ENCODE results near the gene EFCAB7. TPM values are rescaled to one million over a fixed set of nuclear protein-coding genes. Genes with fewer than 3 reads are reported as not detected.
"Not testable (repeated sequence)": the region's sequence is repeated elsewhere in the genome, so short reads cannot be mapped to it uniquely, and the experiment has no call there.

EFCAB7 gene
- total RNA-seq, 1 donor from 2014 or later = 4.7 TPM

- Mint-ChIP-seq H3K4me3 (ENCODE audit: unreplicated experiment) (no peak overlapping the region), H3K27ac (ENCODE audit: unreplicated experiment) (no peak overlapping the region), H3K9me3 (ENCODE audit: unreplicated experiment) (no peaks in the 10 kb centered on the region), H3K4me1 (ENCODE audit: unreplicated experiment) (no peaks in the 10 kb centered on the region), H3K36me3 (ENCODE audit: low read depth, unreplicated experiment) (no peaks in the 10 kb centered on the region), H3K27me3 (ENCODE audit: unreplicated experiment) (no peaks in the 10 kb centered on the region)
- peak; percentile 59 for DNase-seq (ENCODE audit: low spot score)
- TF ChIP-seq CTCF (IDR thresholded peaks at IDR 0.05; ENCODE audit: unreplicated experiment) = peak; percentile 73
Measured at GRCh38 chr1:63557365-63557987, 34.2 kb downstream of the EFCAB7 start.

GRCh38 chr1:63559357-63559756, 36.0 kb downstream of the EFCAB7 start:
- no peaks in the 10 kb centered on the region for H3K36me3 Mint-ChIP-seq (ENCODE audit: low read depth, unreplicated experiment)
- no peak for DNase-seq (ENCODE audit: low spot score)
- H3K4me1 Mint-ChIP-seq (ENCODE audit: unreplicated experiment) = no peaks in the 10 kb centered on the region
- no peak overlapping the region for H3K4me3 Mint-ChIP-seq (ENCODE audit: unreplicated experiment)
- no peak overlapping the region for H3K27ac Mint-ChIP-seq (ENCODE audit: unreplicated experiment)
- TF ChIP-seq CTCF (IDR thresholded peaks at IDR 0.05; ENCODE audit: unreplicated experiment) = no peak
- no peaks in the 10 kb centered on the region for H3K9me3 Mint-ChIP-seq (ENCODE audit: unreplicated experiment)
- no peaks in the 10 kb centered on the region for H3K27me3 Mint-ChIP-seq (ENCODE audit: unreplicated experiment)

GRCh38 chr1:63563745-63564144, 40.4 kb downstream of the EFCAB7 start:
- TF ChIP-seq CTCF (IDR thresholded peaks at IDR 0.05; ENCODE audit: unreplicated experiment) = no peak
- H3K27me3 Mint-ChIP-seq (ENCODE audit: unreplicated experiment) = no peaks in the 10 kb centered on the region
- no peaks in the 10 kb centered on the region for H3K9me3 Mint-ChIP-seq (ENCODE audit: unreplicated experiment)
- no peaks in the 10 kb centered on the region for H3K4me1 Mint-ChIP-seq (ENCODE audit: unreplicated experiment)
- no peak for DNase-seq (ENCODE audit: low spot score)
- no peaks in the 10 kb centered on the region for H3K36me3 Mint-ChIP-seq (ENCODE audit: low read depth, unreplicated experiment)
- no peak overlapping the region for H3K4me3 Mint-ChIP-seq (ENCODE audit: unreplicated experiment)
- no peak overlapping the region for H3K27ac Mint-ChIP-seq (ENCODE audit: unreplicated experiment)

- no peak for TF ChIP-seq CTCF (IDR thresholded peaks at IDR 0.05; ENCODE audit: unreplicated experiment)
- Mint-ChIP-seq H3K27me3 (ENCODE audit: unreplicated experiment) (no peaks in the 10 kb centered on the region), H3K9me3 (ENCODE audit: unreplicated experiment) (no peaks in the 10 kb centered on the region), H3K27ac (ENCODE audit: unreplicated experiment) (no peak overlapping the region), H3K36me3 (ENCODE audit: low read depth, unreplicated experiment) (no peaks in the 10 kb centered on the region), H3K4me1 (ENCODE audit: unreplicated experiment) (peaks cover 6% of the 10 kb centered on the region), H3K4me3 (ENCODE audit: unreplicated experiment) (no peak overlapping the region)
- DNase-seq (ENCODE audit: low spot score) = no peak
Measured at GRCh38 chr1:63569068-63569467, 45.7 kb downstream of the EFCAB7 start.

- no peak for DNase-seq (ENCODE audit: low spot score)
- H3K27me3 Mint-ChIP-seq (ENCODE audit: unreplicated experiment) = no peaks in the 10 kb centered on the region
- no peak overlapping the region for H3K27ac Mint-ChIP-seq (ENCODE audit: unreplicated experiment)
- H3K9me3 Mint-ChIP-seq (ENCODE audit: unreplicated experiment) = no peaks in the 10 kb centered on the region
- TF ChIP-seq CTCF (IDR thresholded peaks at IDR 0.05; ENCODE audit: unreplicated experiment) = no peak
- peaks cover 6% of the 10 kb centered on the region for H3K4me1 Mint-ChIP-seq (ENCODE audit: unreplicated experiment)
- no peaks in the 10 kb centered on the region for H3K36me3 Mint-ChIP-seq (ENCODE audit: low read depth, unreplicated experiment)
- no peak overlapping the region for H3K4me3 Mint-ChIP-seq (ENCODE audit: unreplicated experiment)
Measured at GRCh38 chr1:63569640-63570316, 46.5 kb downstream of the EFCAB7 start.

- H3K4me1 Mint-ChIP-seq (ENCODE audit: unreplicated experiment); H3K9me3 Mint-ChIP-seq (ENCODE audit: unreplicated experiment); H3K36me3 Mint-ChIP-seq (ENCODE audit: low read depth, unreplicated experiment); H3K27me3 Mint-ChIP-seq (ENCODE audit: unreplicated experiment); DNase-seq (ENCODE audit: low spot score); H3K27ac Mint-ChIP-seq (ENCODE audit: unreplicated experiment); H3K4me3 Mint-ChIP-seq (ENCODE audit: unreplicated experiment): not testable (repeated sequence)
Measured at GRCh38 chr1:63572686-63573085, 49.4 kb downstream of the EFCAB7 start.

GRCh38 chr1:63574203-63574796, 51.0 kb downstream of the EFCAB7 start:
- H3K4me1 Mint-ChIP-seq (ENCODE audit: unreplicated experiment); H3K27ac Mint-ChIP-seq (ENCODE audit: unreplicated experiment); H3K4me3 Mint-ChIP-seq (ENCODE audit: unreplicated experiment); H3K9me3 Mint-ChIP-seq (ENCODE audit: unreplicated experiment); H3K36me3 Mint-ChIP-seq (ENCODE audit: low read depth, unreplicated experiment); DNase-seq (ENCODE audit: low spot score); H3K27me3 Mint-ChIP-seq (ENCODE audit: unreplicated experiment): not testable (repeated sequence)

Measured in endothelial cell (in vitro differentiated cells).